Calu3 (cell line): ENCODE results near the gene DSC2. TPM values are rescaled to one million over a fixed set of nuclear protein-coding genes. Genes with fewer than 3 reads are reported as not detected.

ENCODE experiments used
- BruUV-seq: library from RNA; stranded (reverse); fragments of 400-500 nt; replicated peaks from 2 replicates; lab custom pipeline; 2021; lab: Mats Ljungman, UMichigan
- CTCF ChIA-PET: fragments of 300-600 bp; sonication (Branson Sonifier 250); formaldehyde crosslinking; loops from one replicate; lab custom pipeline; 2022; ENCODE audit warnings: antibody characterized with exemption; lab: Charles Lee
- DNase-seq: peaks from one replicate; pipeline ENCODE4 v3.0.0; 2022
- H3K27ac Mint-ChIP-seq: one replicate; pipeline ENCODE4 v1.8.0; 2022; ENCODE audit warnings: mixed read lengths; ENCODE audit not compliant: unreplicated experiment
- H3K27me3 Mint-ChIP-seq: one replicate; pipeline ENCODE4 v1.8.0; 2022; ENCODE audit warnings: mixed read lengths; ENCODE audit not compliant: unreplicated experiment
- H3K36me3 Mint-ChIP-seq: one replicate; pipeline ENCODE4 v1.8.0; 2022; ENCODE audit warnings: mild to moderate bottlenecking, moderate library complexity, mixed read lengths; ENCODE audit not compliant: insufficient read depth, unreplicated experiment
- H3K4me1 Mint-ChIP-seq: one replicate; pipeline ENCODE4 v1.8.0; 2022; ENCODE audit warnings: mild to moderate bottlenecking, low read depth, mixed read lengths; ENCODE audit not compliant: unreplicated experiment
- H3K4me3 Mint-ChIP-seq: one replicate; pipeline ENCODE4 v1.8.0; 2022; ENCODE audit warnings: mild to moderate bottlenecking, low read depth, moderate library complexity, mixed read lengths; ENCODE audit not compliant: unreplicated experiment
- H3K9me3 Mint-ChIP-seq: one replicate; pipeline ENCODE4 v1.8.0; 2022; ENCODE audit warnings: low read depth, mixed read lengths; ENCODE audit not compliant: unreplicated experiment
- CTCF ChIP-seq: fragments of 200-600 bp; IDR thresholded peaks from one replicate; pipeline ENCODE4 v1.8.0; 2022; ENCODE audit warnings: antibody characterized with exemption; ENCODE audit not compliant: unreplicated experiment
- intact Hi-C: fragments of 100-400 bp; cut with micrococcal nuclease; formaldehyde crosslinking; loops from one replicate; pipeline ENCODE4 v1.10.0; 2022; ENCODE audit not compliant: unreplicated experiment
- total RNA-seq: library from RNA; stranded (reverse); gene quantifications from 2 replicates; pipeline ENCODE4 v1.2.3, GENCODE V29; 2022

Gene DSC2
- total RNA-seq, 1 experiment from 2014 or later: 42.4 TPM

- Mint-ChIP-seq H3K4me3 (no peak overlapping the region), H3K9me3 (no peaks in the 10 kb centered on the region), H3K4me1 (no peaks in the 10 kb centered on the region), H3K27me3 (no peaks in the 10 kb centered on the region), H3K27ac (no peak overlapping the region), H3K36me3 (no peaks in the 10 kb centered on the region)
- TF ChIP-seq CTCF: no peak
- DNase-seq: no peak
- CTCF ChIA-PET: interaction anchor here (0.5 to 0.7 kb wide), 2 partner anchors 10 to 18 kb away, joined by 3 read pairs; no protein-coding TSS in a partner anchor
- intact Hi-C loops: no loop called here
- no TSS peak for BruUV-seq
Measured at GRCh38 chr18:31143025-31143424, 40.8 kb upstream of the DSC2 start.

GRCh38 chr18:31138709-31139108 lies 36.5 kb upstream of the DSC2 start:
- no peaks in the 10 kb centered on the region for H3K4me1 Mint-ChIP-seq
- H3K36me3 Mint-ChIP-seq: no peaks in the 10 kb centered on the region
- intact Hi-C loops: loop anchor here (5.0 kb wide), 2 partner anchors 41 to 54 kb away; no protein-coding TSS in a partner anchor
- CTCF ChIA-PET: no interaction called here
- H3K4me3 Mint-ChIP-seq: no peak overlapping the region
- no peak for TF ChIP-seq CTCF
- no peaks in the 10 kb centered on the region for H3K27me3 Mint-ChIP-seq
- H3K9me3 Mint-ChIP-seq: no peaks in the 10 kb centered on the region
- no peak for DNase-seq
- BruUV-seq: no TSS peak
- H3K27ac Mint-ChIP-seq: no peak overlapping the region

- BruUV-seq: no TSS peak
- intact Hi-C loops: loop anchor here (5.0 kb wide), 2 partner anchors 38 to 57 kb away; no protein-coding TSS in a partner anchor
- no peaks in the 10 kb centered on the region for H3K4me1 Mint-ChIP-seq
Measured at GRCh38 chr18:31134988-31135529, 32.8 kb upstream of the DSC2 start.

GRCh38 chr18:31129398-31130115 lies 27.3 kb upstream of the DSC2 start:
- no peaks in the 10 kb centered on the region for H3K27me3 Mint-ChIP-seq
- CTCF ChIA-PET: no interaction called here

More at GRCh38 chr18:31134988-31135529, 32.8 kb upstream of the DSC2 start:
- Mint-ChIP-seq H3K36me3 (no peaks in the 10 kb centered on the region), H3K9me3 (no peaks in the 10 kb centered on the region), H3K27me3 (no peaks in the 10 kb centered on the region), H3K4me3 (no peak overlapping the region), H3K27ac (no peak overlapping the region)
- CTCF ChIA-PET: no interaction called here
- no peak for DNase-seq
- TF ChIP-seq CTCF: no peak

More at GRCh38 chr18:31129398-31130115, 27.3 kb upstream of the DSC2 start:
- no peak for DNase-seq
- BruUV-seq: no TSS peak
- intact Hi-C loops: no loop called here
- Mint-ChIP-seq H3K27ac (no peak overlapping the region), H3K4me3 (no peak overlapping the region), H3K4me1 (no peaks in the 10 kb centered on the region), H3K36me3 (no peaks in the 10 kb centered on the region), H3K9me3 (no peaks in the 10 kb centered on the region)
- no peak for TF ChIP-seq CTCF
